ENCODE data around the gene PARVA. TPM values are rescaled to one million over a fixed set of nuclear protein-coding genes. Genes with fewer than 3 reads are reported as not detected.

The PARVA gene
- total RNA-seq, 4 donors from 2014 or later, result 52.9 to 188 (median 66.5) TPM

DNA sequence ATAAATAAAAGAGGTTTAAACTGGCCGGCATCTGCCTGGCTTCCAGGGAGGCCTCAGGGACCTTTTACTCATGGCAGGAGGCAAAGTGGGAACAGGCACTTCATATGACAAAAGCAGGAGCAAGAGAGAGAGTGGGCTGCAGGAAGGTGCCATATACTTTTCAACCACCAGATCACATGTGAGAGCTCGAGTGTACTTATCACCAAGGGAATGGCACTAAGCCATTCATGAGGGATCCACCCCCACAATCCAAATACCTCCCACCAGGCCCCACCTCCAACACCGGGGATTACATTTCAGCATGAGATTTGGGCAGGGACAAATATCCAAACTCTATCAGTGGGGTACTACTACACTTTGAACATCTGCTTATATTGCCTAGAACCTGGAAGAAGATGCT is 126.5 kb downstream of the PARVA start:
- H3K27me3 ChIP-seq, result no peaks in the 10 kb centered on the region
- intact Hi-C loops (cut with DNase I; ENCODE audit: low total_unique reads), result no loop called here
- H3K4me1 ChIP-seq, result peaks cover 0 to 7% of the 10 kb centered on the region in 2 donors
- H3K27ac ChIP-seq, result peak overlapping the region; percentile 42 to 48
- no peak for TF ChIP-seq POLR2A (IDR thresholded peaks at IDR 0.05)
- TF ChIP-seq, protein P1, sequence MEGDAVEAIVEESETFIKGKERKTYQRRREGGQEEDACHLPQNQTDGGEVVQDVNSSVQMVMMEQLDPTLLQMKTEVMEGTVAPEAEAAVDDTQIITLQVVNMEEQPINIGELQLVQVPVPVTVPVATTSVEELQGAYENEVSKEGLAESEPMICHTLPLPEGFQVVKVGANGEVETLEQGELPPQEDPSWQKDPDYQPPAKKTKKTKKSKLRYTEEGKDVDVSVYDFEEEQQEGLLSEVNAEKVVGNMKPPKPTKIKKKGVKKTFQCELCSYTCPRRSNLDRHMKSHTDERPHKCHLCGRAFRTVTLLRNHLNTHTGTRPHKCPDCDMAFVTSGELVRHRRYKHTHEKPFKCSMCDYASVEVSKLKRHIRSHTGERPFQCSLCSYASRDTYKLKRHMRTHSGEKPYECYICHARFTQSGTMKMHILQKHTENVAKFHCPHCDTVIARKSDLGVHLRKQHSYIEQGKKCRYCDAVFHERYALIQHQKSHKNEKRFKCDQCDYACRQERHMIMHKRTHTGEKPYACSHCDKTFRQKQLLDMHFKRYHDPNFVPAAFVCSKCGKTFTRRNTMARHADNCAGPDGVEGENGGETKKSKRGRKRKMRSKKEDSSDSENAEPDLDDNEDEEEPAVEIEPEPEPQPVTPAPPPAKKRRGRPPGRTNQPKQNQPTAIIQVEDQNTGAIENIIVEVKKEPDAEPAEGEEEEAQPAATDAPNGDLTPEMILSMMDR (IDR thresholded peaks at IDR 0.05), result no peak
- DNase-seq, result no peak
- H3K9me3 ChIP-seq, result no peaks in the 10 kb centered on the region
- no peak overlapping the region for H3K4me3 ChIP-seq
- H3K36me3 ChIP-seq, result no peaks in the 10 kb centered on the region

DNA sequence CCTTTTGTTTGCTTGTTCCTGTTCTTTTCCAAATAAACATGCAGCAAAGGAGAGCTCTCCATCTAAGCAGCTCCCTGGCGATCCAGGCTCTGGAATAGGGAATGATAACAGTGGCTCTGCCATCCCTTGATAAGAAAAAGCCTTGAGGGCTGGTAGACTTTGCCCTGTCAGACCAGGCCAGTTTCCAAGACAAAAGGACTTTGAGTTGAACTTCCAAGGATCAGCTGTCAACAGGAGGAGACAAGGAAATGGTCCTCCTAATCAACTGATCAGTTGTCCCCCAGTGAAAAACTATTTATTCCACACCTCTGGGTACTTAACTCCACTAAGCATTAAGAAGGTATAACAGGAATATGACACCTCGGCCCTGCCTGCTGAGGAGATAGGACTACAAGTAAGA is 127.8 kb downstream of the PARVA start:
- peaks cover 0 to 7% of the 10 kb centered on the region in 2 donors for H3K4me1 ChIP-seq
- intact Hi-C loops (cut with DNase I; ENCODE audit: low total_unique reads), result no loop called here
- H3K27ac ChIP-seq, result peak overlapping the region; percentile 70 to 72
- no peaks in the 10 kb centered on the region for H3K36me3 ChIP-seq
- no peaks in the 10 kb centered on the region for H3K27me3 ChIP-seq
- TF ChIP-seq, protein P1 (IDR thresholded peaks at IDR 0.05), result no peak
- TF ChIP-seq POLR2A (IDR thresholded peaks at IDR 0.05), result no peak
- H3K4me3 ChIP-seq, result no peak overlapping the region
- no peaks in the 10 kb centered on the region for H3K9me3 ChIP-seq
- no peak for DNase-seq

DNA sequence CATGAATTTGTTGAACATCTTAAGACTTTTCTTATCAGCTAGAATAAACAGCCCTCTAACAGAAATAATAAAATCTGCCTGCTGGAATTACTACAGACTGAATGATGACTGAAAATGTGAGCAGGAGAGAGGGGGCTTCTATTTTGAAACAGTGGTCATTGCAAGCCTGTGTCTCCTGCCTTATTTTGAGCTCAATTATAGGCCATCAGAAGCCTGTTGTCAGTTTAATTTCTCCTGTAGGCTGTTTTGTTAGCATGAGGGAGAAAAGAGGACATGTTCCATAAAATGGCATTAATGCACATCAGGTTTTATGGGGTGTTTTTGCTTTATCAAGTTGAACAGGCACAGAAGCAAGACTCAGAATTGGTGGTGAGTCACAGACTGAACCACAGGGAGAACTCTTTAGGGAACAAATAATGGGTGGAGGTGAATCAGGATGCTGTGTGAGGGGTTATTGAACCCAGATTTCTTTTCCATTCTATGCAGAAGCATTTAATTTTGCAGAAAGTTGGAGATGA is 129.1 kb downstream of the PARVA start:
- Histone ChIP-seq H3K4me1 (peaks cover 0 to 7% of the 10 kb centered on the region in 2 donors), H3K36me3 (no peaks in the 10 kb centered on the region), H3K9me3 (no peaks in the 10 kb centered on the region), H3K27ac (peak overlapping the region; percentile 70 to 72), H3K27me3 (no peaks in the 10 kb centered on the region), H3K4me3 (no peak overlapping the region)
- DNase-seq, result no peak
- intact Hi-C loops (cut with DNase I; ENCODE audit: low total_unique reads), result no loop called here
- TF ChIP-seq, protein P1 (IDR thresholded peaks at IDR 0.05), result no peak
- no peak for TF ChIP-seq POLR2A (IDR thresholded peaks at IDR 0.05)

DNA sequence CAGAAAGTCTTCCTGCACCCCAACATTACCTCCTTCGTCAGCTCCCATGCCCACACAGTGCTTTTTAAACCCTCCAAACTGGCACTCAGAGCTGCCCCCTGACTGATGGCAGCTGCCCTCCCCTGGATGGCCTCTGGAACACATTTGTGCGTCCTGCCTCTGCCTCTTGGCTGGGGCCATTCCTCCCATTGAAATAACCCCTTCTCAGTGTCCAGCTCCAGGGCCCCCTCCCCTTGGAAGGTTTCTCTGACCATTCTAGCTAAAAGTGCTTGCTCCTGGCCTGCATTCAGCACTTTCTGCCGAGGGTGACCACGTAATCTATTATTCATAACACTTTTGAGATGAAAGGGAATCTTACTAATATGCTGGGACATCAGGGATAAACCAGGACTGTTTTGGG is 130.0 kb downstream of the PARVA start:
- peaks cover 0 to 7% of the 10 kb centered on the region in 2 donors for H3K4me1 ChIP-seq
- no peaks in the 10 kb centered on the region for H3K36me3 ChIP-seq
- H3K27me3 ChIP-seq, result no peaks in the 10 kb centered on the region
- intact Hi-C loops (cut with DNase I; ENCODE audit: low total_unique reads), result no loop called here
- DNase-seq, result no peak
- H3K27ac ChIP-seq, result peak overlapping the region; percentile 70 to 72
- no peak overlapping the region for H3K4me3 ChIP-seq
- TF ChIP-seq, protein P1 (IDR thresholded peaks at IDR 0.05), result no peak
- no peak for TF ChIP-seq POLR2A (IDR thresholded peaks at IDR 0.05)
- H3K9me3 ChIP-seq, result no peaks in the 10 kb centered on the region

DNA sequence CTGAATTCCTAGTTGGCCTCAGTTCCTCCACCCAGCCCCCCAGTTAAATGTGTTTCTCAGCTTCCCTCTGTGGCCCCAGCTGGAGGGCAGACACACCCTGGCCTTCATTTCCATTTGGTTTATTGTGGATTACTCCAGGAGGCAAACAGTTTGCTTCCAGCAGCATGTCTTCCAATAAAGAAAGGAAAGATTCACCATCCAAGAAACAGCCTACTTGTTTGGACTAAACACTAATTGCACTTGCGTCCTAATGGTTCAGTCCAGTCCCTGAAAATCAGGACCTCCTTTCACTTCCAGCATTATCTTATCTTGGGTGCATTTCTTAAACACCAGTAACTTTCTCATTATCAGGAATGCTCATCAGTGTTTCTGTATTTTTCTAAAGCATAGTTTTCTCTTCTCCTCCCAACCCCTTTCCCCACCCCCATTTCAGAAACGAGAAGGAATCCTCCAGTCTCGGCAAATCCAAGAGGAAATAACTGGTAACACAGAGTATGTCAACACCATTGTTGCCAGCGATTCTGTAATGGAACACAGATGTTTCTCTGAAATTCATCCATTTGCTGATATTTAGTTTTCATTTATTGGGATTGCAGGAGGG is 130.9 kb downstream of the PARVA start:
- Histone ChIP-seq H3K27me3 (no peaks in the 10 kb centered on the region), H3K4me1 (peaks cover 0 to 7% of the 10 kb centered on the region in 2 donors), H3K9me3 (no peaks in the 10 kb centered on the region), H3K4me3 (no peak overlapping the region), H3K27ac (peak overlapping the region; percentile 70 to 72), H3K36me3 (no peaks in the 10 kb centered on the region)
- DNase-seq, result peak; percentile 37 to 47
- TF ChIP-seq, protein P1 (IDR thresholded peaks at IDR 0.05), result no peak
- TF ChIP-seq POLR2A (IDR thresholded peaks at IDR 0.05), result no peak
- intact Hi-C loops (cut with DNase I; ENCODE audit: low total_unique reads), result no loop called here
